ENCODE measurements around the gene SGCE.
A peak's percentile ranks its signal among the peaks of the same experiment; 100 is the strongest.

Gene SGCE

DNA sequence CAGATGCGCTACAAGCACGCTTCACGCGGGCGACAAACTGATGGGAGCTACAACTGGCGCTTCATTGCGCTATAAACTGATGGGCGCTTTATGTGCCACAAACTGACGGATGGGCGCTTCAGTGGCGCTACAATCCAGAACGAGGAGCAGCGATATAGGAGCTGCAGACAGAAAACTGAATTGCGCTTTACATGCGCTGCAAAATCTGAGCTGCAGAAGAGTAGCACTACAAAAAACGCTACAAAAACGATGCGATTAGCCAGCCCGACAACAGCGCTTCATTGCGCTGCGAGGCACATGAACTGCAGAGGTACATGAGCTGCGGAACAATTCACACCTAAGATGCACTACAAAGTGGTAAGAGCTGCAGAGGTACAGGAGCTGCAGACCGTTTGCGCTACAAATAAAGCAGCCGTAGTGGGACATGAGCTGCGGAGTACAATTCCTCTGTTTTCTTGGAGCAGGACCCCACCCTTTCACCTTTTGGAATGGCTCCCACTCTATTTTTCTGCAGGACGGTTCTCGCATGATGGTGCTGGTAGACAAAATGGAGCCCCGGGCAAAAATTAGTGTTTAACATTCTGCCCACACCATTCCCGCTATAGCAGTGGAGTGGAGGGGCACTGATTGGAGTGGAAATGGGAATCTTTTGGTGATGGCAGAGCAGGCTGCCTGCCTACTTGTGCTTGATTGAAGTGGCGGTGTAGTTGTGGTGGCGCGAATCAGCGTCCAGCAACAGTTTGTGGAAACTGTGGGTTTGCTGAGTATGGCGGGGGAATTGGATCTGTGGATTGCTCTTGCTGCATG lies 1.2 kb upstream of the SGCE start:
- Histone ChIP-seq H3K36me3 (ENCODE audit: insufficient read depth, low read length) (no peaks in the 10 kb centered on the region), H3K79me2 (ENCODE audit: insufficient read depth, low read length) (peaks cover 44% of the 10 kb centered on the region), H3K4me2 (ENCODE audit: low read length) (peak overlapping the region; percentile 81), H3K9me2 (ENCODE audit: low read depth, low read length) (no peaks in the 10 kb centered on the region), H3K9me3 (ENCODE audit: low read length) (0 out of 2 replicates have a peak, but pooled peaks cover 1% of the 10 kb centered on the region), H2AFZ (ENCODE audit: low read length) (no peak overlapping the region), H3K27ac (ENCODE audit: low read depth, low read length, poor library complexity, severe bottlenecking) (peak overlapping the region; percentile 76), H3K4me1 (ENCODE audit: insufficient read depth, low read length, severe bottlenecking) (peaks cover 22% of the 10 kb centered on the region), H4K20me1 (ENCODE audit: insufficient read depth, low read length) (no peaks in the 10 kb centered on the region), H3F3A (ENCODE audit: insufficient read depth, low read length) (no peaks in the 10 kb centered on the region), H3K9ac (ENCODE audit: low read length) (peak overlapping the region; percentile 68), H3K4me3 (ENCODE audit: low read depth, low read length, poor library complexity, severe bottlenecking) (peak overlapping the region; percentile 71), H3K27me3 (ENCODE audit: insufficient read depth, low read length) (no peaks in the 10 kb centered on the region)
- TF ChIP-seq, protein P1, sequence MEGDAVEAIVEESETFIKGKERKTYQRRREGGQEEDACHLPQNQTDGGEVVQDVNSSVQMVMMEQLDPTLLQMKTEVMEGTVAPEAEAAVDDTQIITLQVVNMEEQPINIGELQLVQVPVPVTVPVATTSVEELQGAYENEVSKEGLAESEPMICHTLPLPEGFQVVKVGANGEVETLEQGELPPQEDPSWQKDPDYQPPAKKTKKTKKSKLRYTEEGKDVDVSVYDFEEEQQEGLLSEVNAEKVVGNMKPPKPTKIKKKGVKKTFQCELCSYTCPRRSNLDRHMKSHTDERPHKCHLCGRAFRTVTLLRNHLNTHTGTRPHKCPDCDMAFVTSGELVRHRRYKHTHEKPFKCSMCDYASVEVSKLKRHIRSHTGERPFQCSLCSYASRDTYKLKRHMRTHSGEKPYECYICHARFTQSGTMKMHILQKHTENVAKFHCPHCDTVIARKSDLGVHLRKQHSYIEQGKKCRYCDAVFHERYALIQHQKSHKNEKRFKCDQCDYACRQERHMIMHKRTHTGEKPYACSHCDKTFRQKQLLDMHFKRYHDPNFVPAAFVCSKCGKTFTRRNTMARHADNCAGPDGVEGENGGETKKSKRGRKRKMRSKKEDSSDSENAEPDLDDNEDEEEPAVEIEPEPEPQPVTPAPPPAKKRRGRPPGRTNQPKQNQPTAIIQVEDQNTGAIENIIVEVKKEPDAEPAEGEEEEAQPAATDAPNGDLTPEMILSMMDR (IDR thresholded peaks at IDR 0.05; ENCODE audit: low read length), result no peak
- TF ChIP-seq EZH2 (IDR thresholded peaks at IDR 0.05; ENCODE audit: borderline replicate concordance, low read length), result no peak

DNA sequence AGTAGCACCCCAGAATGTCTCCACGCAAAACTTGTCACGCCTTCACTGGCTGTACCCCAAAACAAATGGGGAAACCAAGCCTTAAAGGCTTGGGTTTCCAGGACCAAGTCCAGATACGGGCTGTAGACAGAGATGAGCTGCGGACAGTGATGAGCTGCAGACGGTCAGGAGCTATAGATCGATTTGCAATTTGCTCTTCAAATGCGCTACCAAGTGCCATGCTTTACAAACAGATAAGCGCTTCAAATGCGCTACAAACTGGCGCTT lies 658 bp upstream of the SGCE start:
- Histone ChIP-seq H3K9ac (ENCODE audit: low read length) (peak overlapping the region; percentile 68), H3K9me2 (ENCODE audit: low read depth, low read length) (no peaks in the 10 kb centered on the region), H3K4me3 (ENCODE audit: low read depth, low read length, poor library complexity, severe bottlenecking) (peak overlapping the region; percentile 71), H3K79me2 (ENCODE audit: insufficient read depth, low read length) (peaks cover 43% of the 10 kb centered on the region), H3F3A (ENCODE audit: insufficient read depth, low read length) (no peaks in the 10 kb centered on the region), H3K4me1 (ENCODE audit: insufficient read depth, low read length, severe bottlenecking) (peaks cover 22% of the 10 kb centered on the region), H4K20me1 (ENCODE audit: insufficient read depth, low read length) (no peaks in the 10 kb centered on the region), H3K27ac (ENCODE audit: low read depth, low read length, poor library complexity, severe bottlenecking) (peak overlapping the region; percentile 76), H3K9me3 (ENCODE audit: low read length) (no peaks in the 10 kb centered on the region), H3K36me3 (ENCODE audit: insufficient read depth, low read length) (no peaks in the 10 kb centered on the region), H3K4me2 (ENCODE audit: low read length) (peak overlapping the region; percentile 81), H2AFZ (ENCODE audit: low read length) (no peak overlapping the region), H3K27me3 (ENCODE audit: insufficient read depth, low read length) (no peaks in the 10 kb centered on the region)
- TF ChIP-seq, protein P1 (IDR thresholded peaks at IDR 0.05; ENCODE audit: low read length), result no peak
- TF ChIP-seq EZH2 (IDR thresholded peaks at IDR 0.05; ENCODE audit: borderline replicate concordance, low read length), result no peak

DNA sequence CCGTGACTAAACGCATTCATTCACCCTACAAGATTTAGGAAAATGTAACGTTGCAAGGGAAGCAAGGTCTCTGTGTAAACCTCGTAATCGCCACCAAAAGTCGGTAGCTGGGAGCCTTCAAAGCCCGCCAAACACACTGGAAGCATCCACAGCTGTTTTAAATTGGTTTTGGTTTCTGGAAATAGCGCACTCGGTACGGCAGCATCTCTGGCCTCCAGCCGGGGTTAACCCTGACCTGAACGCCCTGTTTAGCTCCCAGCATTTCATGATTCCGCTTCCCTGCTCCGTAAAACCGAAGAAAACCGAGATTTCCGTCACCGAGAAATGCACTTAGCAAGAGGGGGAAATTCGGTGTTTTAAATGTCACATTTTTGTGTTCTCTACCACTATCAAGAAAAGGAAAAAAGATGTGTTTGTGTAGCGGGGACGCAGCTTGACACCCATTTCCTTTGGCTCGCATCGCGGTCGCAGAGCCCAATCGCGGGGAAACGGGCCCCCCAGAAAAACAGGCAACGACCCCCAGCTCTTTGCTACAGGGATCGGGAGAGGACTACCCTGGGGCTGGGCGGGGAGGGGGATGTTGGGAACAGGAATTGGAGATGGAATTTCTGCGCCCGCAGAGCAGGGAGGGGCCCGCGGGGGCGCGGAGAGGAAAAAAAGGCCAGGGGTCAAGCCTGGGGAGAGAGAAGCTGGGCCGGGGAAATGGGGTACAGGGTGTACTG lies 646 bp downstream of the SGCE start:
- no peaks in the 10 kb centered on the region for H4K20me1 ChIP-seq (ENCODE audit: insufficient read depth, low read length)

More for the DNA sequence above, 646 bp downstream of the SGCE start:
- H3K9me2 ChIP-seq (ENCODE audit: low read depth, low read length), result no peaks in the 10 kb centered on the region
- H3K27ac ChIP-seq (ENCODE audit: low read depth, low read length, poor library complexity, severe bottlenecking), result peak overlapping the region; percentile 32
- 0 out of 2 replicates have a peak overlapping the region, but pooled peaks have one; percentile 4 for H2AFZ ChIP-seq (ENCODE audit: low read length)
- no peaks in the 10 kb centered on the region for H3K36me3 ChIP-seq (ENCODE audit: insufficient read depth, low read length)
- TF ChIP-seq, protein P1 (IDR thresholded peaks at IDR 0.05; ENCODE audit: low read length), result no peak
- no peak for TF ChIP-seq EZH2 (IDR thresholded peaks at IDR 0.05; ENCODE audit: borderline replicate concordance, low read length)
- no peaks in the 10 kb centered on the region for H3F3A ChIP-seq (ENCODE audit: insufficient read depth, low read length)
- H3K4me1 ChIP-seq (ENCODE audit: insufficient read depth, low read length, severe bottlenecking), result peaks cover 22% of the 10 kb centered on the region
- peaks cover 32% of the 10 kb centered on the region for H3K79me2 ChIP-seq (ENCODE audit: insufficient read depth, low read length)
- peak overlapping the region; percentile 71 for H3K4me3 ChIP-seq (ENCODE audit: low read depth, low read length, poor library complexity, severe bottlenecking)
- H3K4me2 ChIP-seq (ENCODE audit: low read length), result peak overlapping the region; percentile 78
- no peaks in the 10 kb centered on the region for H3K27me3 ChIP-seq (ENCODE audit: insufficient read depth, low read length)
- H3K9me3 ChIP-seq (ENCODE audit: low read length), result no peaks in the 10 kb centered on the region
- peak overlapping the region; percentile 71 for H3K9ac ChIP-seq (ENCODE audit: low read length)

Data from OCI-LY1 (cell line).